Mesothelial cell of epicardium (in vitro differentiated cells): ENCODE results near the gene RGS9. TPM values are rescaled to one million over a fixed set of nuclear protein-coding genes. Genes with fewer than 3 reads are reported as not detected.

ENCODE experiments used
- DNase-seq, 2 experiments: peaks; one replicate each; pipeline ENCODE4 v3.0.0; 2021; ENCODE audit warnings: low spot score in 2 of 2; ENCODE audit not compliant: unreplicated experiment in 2 of 2
- H3K27ac Mint-ChIP-seq: 2 replicates; pipeline ENCODE4 v1.8.0; 2021; ENCODE audit warnings: mixed read lengths
- H3K27me3 Mint-ChIP-seq: 2 replicates; pipeline ENCODE4 v1.8.0; 2021; ENCODE audit warnings: low read depth, mixed read lengths
- H3K36me3 Mint-ChIP-seq: 2 replicates; pipeline ENCODE4 v1.8.0; 2021; ENCODE audit warnings: mixed read lengths
- H3K4me1 Mint-ChIP-seq: 2 replicates; pipeline ENCODE4 v1.8.0; 2021; ENCODE audit warnings: mixed read lengths
- H3K4me3 Mint-ChIP-seq: 2 replicates; pipeline ENCODE4 v1.8.0; 2021; ENCODE audit warnings: mild to moderate bottlenecking, moderate library complexity, mixed read lengths
- H3K9me3 Mint-ChIP-seq: 2 replicates; pipeline ENCODE4 v1.8.0; 2021; ENCODE audit warnings: mixed read lengths
- total RNA-seq: library from RNA; stranded (reverse); gene quantifications from 3 replicates; pipeline ENCODE4 v1.2.1, GENCODE V29; 2021
- TF ChIP-seq, protein P1 (sequence below): fragments of 200-600 bp; sonication (generic); IDR thresholded peaks from one replicate; pipeline ENCODE4 v1.5.0; 2021; ENCODE audit warnings: antibody characterized with exemption; ENCODE audit not compliant: unreplicated experiment

The RGS9 gene
- total RNA-seq, 1 donor from 2014 or later, result 8.9 TPM

DNA sequence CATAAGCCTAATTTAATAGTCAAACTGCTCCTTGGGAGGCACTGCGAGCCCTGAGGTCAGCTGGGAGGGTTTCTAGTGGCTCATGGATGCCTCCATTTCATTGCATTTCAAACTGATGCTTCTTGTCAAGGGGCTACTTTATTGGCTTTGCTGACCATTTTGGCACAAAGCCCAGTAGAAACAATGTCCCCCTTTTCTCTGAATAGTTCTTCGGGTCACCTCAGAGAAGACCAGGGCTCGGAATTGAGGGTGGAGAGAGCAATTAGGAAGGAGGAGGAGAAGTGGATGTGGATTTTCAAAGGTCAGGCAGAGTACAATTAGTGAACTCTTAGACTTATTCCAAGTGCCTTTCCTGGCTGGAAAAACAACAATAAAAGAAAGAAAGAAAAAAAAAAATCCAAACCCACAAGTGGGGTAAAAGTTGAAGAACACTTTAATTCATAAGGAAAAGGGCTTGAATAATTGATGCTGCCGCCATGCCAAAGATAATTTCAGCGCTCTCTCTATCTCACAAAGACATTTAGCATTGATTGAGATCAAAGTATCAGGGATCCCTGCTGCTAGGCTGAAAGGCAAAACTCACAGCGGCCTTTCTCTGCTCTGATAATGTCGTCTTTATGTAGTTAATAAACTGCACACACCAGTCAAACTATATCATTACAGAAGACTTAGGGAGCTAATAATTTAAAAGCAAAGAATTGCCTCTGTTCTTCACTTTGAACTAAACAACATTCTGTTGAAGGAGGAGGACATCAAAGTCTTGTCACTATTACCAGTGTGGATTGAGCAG lies 122.7 kb downstream of the RGS9 start:
- no peak for DNase-seq
- Mint-ChIP-seq H3K4me1 (peaks cover 28% of the 10 kb centered on the region), H3K9me3 (peaks cover 5% of the 10 kb centered on the region), H3K36me3 (no peaks in the 10 kb centered on the region), H3K4me3 (no peak overlapping the region), H3K27ac (peak overlapping the region; percentile 67), H3K27me3 (peaks cover 3% of the 10 kb centered on the region)
- TF ChIP-seq, protein P1, sequence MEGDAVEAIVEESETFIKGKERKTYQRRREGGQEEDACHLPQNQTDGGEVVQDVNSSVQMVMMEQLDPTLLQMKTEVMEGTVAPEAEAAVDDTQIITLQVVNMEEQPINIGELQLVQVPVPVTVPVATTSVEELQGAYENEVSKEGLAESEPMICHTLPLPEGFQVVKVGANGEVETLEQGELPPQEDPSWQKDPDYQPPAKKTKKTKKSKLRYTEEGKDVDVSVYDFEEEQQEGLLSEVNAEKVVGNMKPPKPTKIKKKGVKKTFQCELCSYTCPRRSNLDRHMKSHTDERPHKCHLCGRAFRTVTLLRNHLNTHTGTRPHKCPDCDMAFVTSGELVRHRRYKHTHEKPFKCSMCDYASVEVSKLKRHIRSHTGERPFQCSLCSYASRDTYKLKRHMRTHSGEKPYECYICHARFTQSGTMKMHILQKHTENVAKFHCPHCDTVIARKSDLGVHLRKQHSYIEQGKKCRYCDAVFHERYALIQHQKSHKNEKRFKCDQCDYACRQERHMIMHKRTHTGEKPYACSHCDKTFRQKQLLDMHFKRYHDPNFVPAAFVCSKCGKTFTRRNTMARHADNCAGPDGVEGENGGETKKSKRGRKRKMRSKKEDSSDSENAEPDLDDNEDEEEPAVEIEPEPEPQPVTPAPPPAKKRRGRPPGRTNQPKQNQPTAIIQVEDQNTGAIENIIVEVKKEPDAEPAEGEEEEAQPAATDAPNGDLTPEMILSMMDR, result no peak

GRCh38 chr17:65260626-65261025 lies 123.5 kb downstream of the RGS9 start:
- no peaks in the 10 kb centered on the region for H3K36me3 Mint-ChIP-seq
- H3K9me3 Mint-ChIP-seq, result peaks cover 6% of the 10 kb centered on the region
- H3K4me3 Mint-ChIP-seq, result no peak overlapping the region
- peaks cover 28% of the 10 kb centered on the region for H3K4me1 Mint-ChIP-seq
- TF ChIP-seq, protein P1, result no peak
- H3K27ac Mint-ChIP-seq, result peak overlapping the region; percentile 35
- H3K27me3 Mint-ChIP-seq, result peaks cover 3% of the 10 kb centered on the region
- DNase-seq, result no peak

- TF ChIP-seq, protein P1, result no peak
- Mint-ChIP-seq H3K27me3 (peaks cover 3% of the 10 kb centered on the region), H3K4me1 (peaks cover 28% of the 10 kb centered on the region), H3K9me3 (peaks cover 11% of the 10 kb centered on the region), H3K4me3 (no peak overlapping the region), H3K36me3 (no peaks in the 10 kb centered on the region), H3K27ac (peak overlapping the region; percentile 35)
- no peak for DNase-seq
Observed at GRCh38 chr17:65261152-65261551, 124.0 kb downstream of the RGS9 start.

- no peak overlapping the region for H3K4me3 Mint-ChIP-seq
- H3K9me3 Mint-ChIP-seq, result peaks cover 13% of the 10 kb centered on the region
- DNase-seq, result no peak
- TF ChIP-seq, protein P1, result no peak
- H3K27ac Mint-ChIP-seq, result no peak overlapping the region
- no peaks in the 10 kb centered on the region for H3K36me3 Mint-ChIP-seq
- H3K4me1 Mint-ChIP-seq, result peaks cover 28% of the 10 kb centered on the region
- peaks cover 3% of the 10 kb centered on the region for H3K27me3 Mint-ChIP-seq
Observed at GRCh38 chr17:65261682-65262636, 124.8 kb downstream of the RGS9 start.

- no peak overlapping the region for H3K4me3 Mint-ChIP-seq
- no peaks in the 10 kb centered on the region for H3K36me3 Mint-ChIP-seq
- H3K27me3 Mint-ChIP-seq, result peaks cover 3% of the 10 kb centered on the region
- DNase-seq, result no peak
- TF ChIP-seq, protein P1, result no peak
- H3K9me3 Mint-ChIP-seq, result peaks cover 32% of the 10 kb centered on the region
- H3K27ac Mint-ChIP-seq, result no peak overlapping the region
- H3K4me1 Mint-ChIP-seq, result peaks cover 17% of the 10 kb centered on the region
Observed at GRCh38 chr17:65265276-65265675, 128.1 kb downstream of the RGS9 start.
